CD14-positive monocyte (primary cell): ENCODE results near the gene MDM4. TPM values are rescaled to one million over a fixed set of nuclear protein-coding genes. Genes with fewer than 3 reads are reported as not detected.

Source experiments
- DNase-seq, 3 donors: peaks; one replicate each; pipeline ENCODE4 v3.0.0-alpha.2; 2011 to 2022
- H2AFZ ChIP-seq: 2 replicates; pipeline ENCODE4 v1.6.0; 2012; ENCODE audit warnings: mild to moderate bottlenecking, low read depth, low read length, inconsistent platforms; ENCODE audit not compliant: insufficient read depth, poor library complexity, severe bottlenecking
- H3K27ac ChIP-seq, 2 donors: 1 replicate in 1 of 2; 2 replicates in 1 of 2; pipeline ENCODE4 v1.5.1; 2012 to 2013; ENCODE audit warnings: low read length in 2 of 2, control low read depth in 1 of 2, inconsistent platforms in 1 of 2, low read depth in 1 of 2, mild to moderate bottlenecking in 1 of 2
- H3K27me3 ChIP-seq, 2 donors: one replicate each; pipeline versions ENCODE4 v1.6.0 to v1.6.1; 2011 to 2013; ENCODE audit warnings: low read length in 2 of 2; ENCODE audit not compliant: control insufficient read depth in 2 of 2, insufficient read depth in 2 of 2
- H3K36me3 ChIP-seq, 2 donors: replicated peaks in 1 of 2; 1 replicate in 1 of 2; 2 replicates in 1 of 2; pipeline versions ENCODE4 v1.5.1 to v1.6.1; 2012 to 2013; ENCODE audit warnings: low read length in 2 of 2, control low read depth in 1 of 2, inconsistent platforms in 1 of 2, mild to moderate bottlenecking in 1 of 2; ENCODE audit not compliant: insufficient read depth in 2 of 2, control insufficient read depth in 1 of 2
- H3K4me1 ChIP-seq, 2 donors: 1 replicate in 1 of 2; 2 replicates in 1 of 2; pipeline versions ENCODE4 v1.5.1 to v1.6.1; 2012 to 2013; ENCODE audit warnings: low read length in 2 of 2, control low read depth in 1 of 2, inconsistent platforms in 1 of 2, mild to moderate bottlenecking in 1 of 2, moderate library complexity in 1 of 2; ENCODE audit not compliant: insufficient read depth in 2 of 2, control insufficient read depth in 1 of 2
- H3K4me2 ChIP-seq: replicated peaks from 2 replicates; pipeline ENCODE3; 2012; ENCODE audit warnings: low read length, moderate library complexity, mild to moderate bottlenecking; ENCODE audit not compliant: poor library complexity, severe bottlenecking; ENCODE audit errors: extremely low read depth
- H3K4me3 ChIP-seq, 3 experiments: fragments of 200-600 bp in 1 of 3; sonication (generic) in 1 of 3; replicated peaks in 1 of 3; 1 replicate in 2 of 3; 2 replicates in 1 of 3; pipeline ENCODE4 v1.5.1; 2011 to 2013; ENCODE audit warnings: low read length in 3 of 3, mild to moderate bottlenecking in 3 of 3, control low read depth in 2 of 3, low read depth in 2 of 3, inconsistent platforms in 1 of 3, moderate library complexity in 1 of 3
- H3K79me2 ChIP-seq: 2 replicates; pipeline ENCODE4 v1.6.0; 2012; ENCODE audit warnings: mild to moderate bottlenecking, control low read depth, inconsistent platforms, low read length, moderate library complexity; ENCODE audit not compliant: insufficient read depth
- H3K9ac ChIP-seq: 2 replicates; pipeline ENCODE4 v1.6.0; 2017; ENCODE audit warnings: low read length, mild to moderate bottlenecking; ENCODE audit not compliant: insufficient read depth, poor library complexity, severe bottlenecking
- H3K9me3 ChIP-seq, 2 donors: replicated peaks in 1 of 2; 1 replicate in 1 of 2; 2 replicates in 1 of 2; pipeline versions ENCODE4 v1.5.1 to v1.6.1; 2012 to 2013; ENCODE audit warnings: low read length in 2 of 2, control low read depth in 1 of 2; ENCODE audit not compliant: control insufficient read depth in 1 of 2, insufficient read depth in 1 of 2
- H4K20me1 ChIP-seq: 2 replicates; pipeline ENCODE4 v1.6.0; 2012; ENCODE audit warnings: mild to moderate bottlenecking, low read length, control low read depth, moderate library complexity; ENCODE audit not compliant: insufficient read depth
- H3K27ac Mint-ChIP-seq, 7 donors: one replicate each; pipeline ENCODE4 v1.8.0; 2020; ENCODE audit warnings: mild to moderate bottlenecking in 7 of 7, mixed read lengths in 7 of 7, moderate library complexity in 6 of 7, inconsistent platforms in 2 of 7
- H3K27me3 Mint-ChIP-seq, 3 donors: one replicate each; pipeline ENCODE4 v1.8.0; 2021 to 2022; ENCODE audit warnings: low read depth in 3 of 3, mild to moderate bottlenecking in 3 of 3, mixed read lengths in 3 of 3, moderate library complexity in 3 of 3, inconsistent platforms in 1 of 3
- H3K36me3 Mint-ChIP-seq, 2 donors: one replicate each; pipeline ENCODE4 v1.8.0; 2020; ENCODE audit warnings: mixed read lengths in 2 of 2, inconsistent platforms in 1 of 2, mild to moderate bottlenecking in 1 of 2
- H3K4me1 Mint-ChIP-seq: one replicate; pipeline ENCODE4 v1.8.0; 2020; ENCODE audit warnings: mild to moderate bottlenecking, mixed read lengths
- H3K4me3 Mint-ChIP-seq, 2 donors: one replicate each; pipeline ENCODE4 v1.8.0; 2020; ENCODE audit warnings: mild to moderate bottlenecking in 2 of 2, mixed read lengths in 2 of 2, moderate library complexity in 1 of 2
- H3K9me3 Mint-ChIP-seq, 7 donors: one replicate each; pipeline ENCODE4 v1.8.0; 2020 to 2022; ENCODE audit warnings: mixed read lengths in 7 of 7, mild to moderate bottlenecking in 6 of 7, moderate library complexity in 6 of 7, inconsistent platforms in 2 of 7
- WGBS: methylation state at CpG from one replicate; pipeline ENCODE4 v1.1.5; 2013; ENCODE audit warnings: missing lambda C conversion rate; ENCODE audit not compliant: insufficient coverage; 5-methylcytosine and 5-hydroxymethylcytosine counted together
- intact Hi-C, 2 donors: fragments of 100-400 bp; cut with micrococcal nuclease; formaldehyde crosslinking; loops; one replicate each; pipeline versions ENCODE4 v1.15.0 to v1.15.1; 2023
- polyA plus RNA-seq, 3 donors: library from polyadenylated mRNA; depleted of rRNA in 1 of 3; unstranded in 2 of 3; stranded (reverse) in 1 of 3; fragments of 300-500 nt in 2 of 3; fragments of >200 nt in 1 of 3; fragmentation: Illumina TruSeq in 2 of 3; gene quantifications; 1 replicate in 2 of 3; 2 replicates in 1 of 3; pipeline ENCODE4 v1.2.3, GENCODE V29; 2012 to 2021
- TF ChIP-seq, protein P1 (sequence below): fragments of 200-600 bp; IDR thresholded peaks from one replicate; pipeline ENCODE4 v1.8.0; 2022; ENCODE audit warnings: antibody characterized with exemption, mild to moderate bottlenecking

Gene MDM4
- polyA plus RNA-seq, 3 donors: 7.8 to 37.0 (median 10.2) TPM

DNA sequence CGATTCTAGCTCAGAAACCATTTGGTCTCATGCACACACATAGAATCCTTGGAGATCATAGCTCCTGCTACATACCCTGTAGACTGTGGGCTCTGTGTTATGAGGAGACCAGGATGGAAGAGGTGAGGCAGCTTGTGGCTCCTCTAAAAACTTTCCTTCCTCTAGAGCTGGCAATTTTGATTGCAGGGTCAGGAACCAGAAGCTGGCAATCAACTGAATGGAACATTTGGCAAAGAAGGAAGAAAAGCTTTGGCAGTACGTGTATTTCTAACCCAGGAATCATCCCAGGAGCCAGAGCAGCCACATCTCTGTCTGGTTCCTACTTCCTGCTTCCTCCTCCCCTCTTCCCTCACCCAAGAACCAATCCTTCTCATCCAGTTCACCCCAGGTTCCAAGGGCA, 37.3 kb upstream of the MDM4 start:
- intact Hi-C loops: no loop called here
- Histone ChIP-seq H3K4me1 (peaks cover 18 to 30% of the 10 kb centered on the region in 2 donors), H4K20me1 (no peaks in the 10 kb centered on the region), H3K36me3 (no peaks in the 10 kb centered on the region), H3K9ac (no peak overlapping the region), H3K4me3 (no peak overlapping the region), H3K27me3 (no peaks in the 10 kb centered on the region), H3K79me2 (no peaks in the 10 kb centered on the region), H3K4me2 (no peak overlapping the region), H2AFZ (no peak overlapping the region), H3K27ac (no peak overlapping the region), H3K9me3 (no peaks in the 10 kb centered on the region)
- Mint-ChIP-seq H3K9me3 (peaks cover 0 to 1% (median 0%) of the 10 kb centered on the region in 7 donors), H3K4me3 (no peak overlapping the region), H3K27me3 (peaks cover 0 to 5% (median 2%) of the 10 kb centered on the region in 3 donors), H3K4me1 (peaks cover 58% of the 10 kb centered on the region), H3K27ac (no peak overlapping the region), H3K36me3 (no peaks in the 10 kb centered on the region)
- TF ChIP-seq, protein P1, sequence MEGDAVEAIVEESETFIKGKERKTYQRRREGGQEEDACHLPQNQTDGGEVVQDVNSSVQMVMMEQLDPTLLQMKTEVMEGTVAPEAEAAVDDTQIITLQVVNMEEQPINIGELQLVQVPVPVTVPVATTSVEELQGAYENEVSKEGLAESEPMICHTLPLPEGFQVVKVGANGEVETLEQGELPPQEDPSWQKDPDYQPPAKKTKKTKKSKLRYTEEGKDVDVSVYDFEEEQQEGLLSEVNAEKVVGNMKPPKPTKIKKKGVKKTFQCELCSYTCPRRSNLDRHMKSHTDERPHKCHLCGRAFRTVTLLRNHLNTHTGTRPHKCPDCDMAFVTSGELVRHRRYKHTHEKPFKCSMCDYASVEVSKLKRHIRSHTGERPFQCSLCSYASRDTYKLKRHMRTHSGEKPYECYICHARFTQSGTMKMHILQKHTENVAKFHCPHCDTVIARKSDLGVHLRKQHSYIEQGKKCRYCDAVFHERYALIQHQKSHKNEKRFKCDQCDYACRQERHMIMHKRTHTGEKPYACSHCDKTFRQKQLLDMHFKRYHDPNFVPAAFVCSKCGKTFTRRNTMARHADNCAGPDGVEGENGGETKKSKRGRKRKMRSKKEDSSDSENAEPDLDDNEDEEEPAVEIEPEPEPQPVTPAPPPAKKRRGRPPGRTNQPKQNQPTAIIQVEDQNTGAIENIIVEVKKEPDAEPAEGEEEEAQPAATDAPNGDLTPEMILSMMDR: no peak
- DNase-seq: no peak
- 100% methylated on average over 1 of the region's 2 CpGs for WGBS

DNA sequence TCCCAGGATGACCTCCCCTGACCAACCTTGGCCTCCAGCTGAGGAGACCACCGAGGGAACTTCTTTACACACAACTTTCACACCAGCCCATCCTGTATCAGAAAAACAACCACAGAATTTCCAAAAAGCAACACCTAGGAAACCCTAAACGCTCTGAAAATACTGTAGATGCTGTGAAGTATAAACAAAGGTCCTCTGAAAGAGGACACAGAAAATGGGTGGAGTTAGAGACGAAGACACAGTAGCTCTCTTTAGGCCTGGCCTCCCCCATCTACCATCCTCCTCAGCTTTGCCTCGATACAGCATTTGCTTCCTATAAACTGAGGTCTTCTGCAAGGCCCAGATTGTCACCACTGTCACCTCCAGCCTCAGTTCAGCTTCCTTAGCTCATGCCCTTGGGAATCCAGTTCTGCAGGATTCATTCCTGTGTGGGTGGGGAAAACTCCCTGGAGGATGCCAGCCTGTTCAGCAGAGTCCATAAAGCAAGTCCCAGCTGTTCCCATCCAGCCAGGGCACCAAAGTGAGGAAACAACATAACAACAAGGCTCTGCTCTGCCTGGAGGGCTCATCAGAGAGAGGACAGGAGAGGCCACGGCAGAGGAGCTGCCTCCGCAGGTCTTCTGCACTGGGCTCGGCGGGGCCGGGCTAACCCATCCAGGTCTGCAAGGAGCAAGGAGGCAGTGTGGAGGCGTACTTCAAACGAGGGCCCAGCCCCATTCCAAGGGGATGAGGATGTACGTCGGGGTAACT, 36.6 kb upstream of the MDM4 start:
- DNase-seq: no peak
- Histone ChIP-seq H3K9me3 (no peaks in the 10 kb centered on the region), H3K4me1 (peaks cover 20 to 30% of the 10 kb centered on the region in 2 donors), H3K4me3 (no peak overlapping the region), H3K79me2 (no peaks in the 10 kb centered on the region), H3K36me3 (no peaks in the 10 kb centered on the region), H2AFZ (no peak overlapping the region), H3K4me2 (no peak overlapping the region), H3K27ac (no peak overlapping the region), H3K9ac (no peak overlapping the region), H4K20me1 (no peaks in the 10 kb centered on the region), H3K27me3 (no peaks in the 10 kb centered on the region)
- peak overlapping the region in 2 of 7 donors; percentile 23 to 58 for H3K27ac Mint-ChIP-seq
- TF ChIP-seq, protein P1: no peak
- no peaks in the 10 kb centered on the region for H3K36me3 Mint-ChIP-seq
- WGBS: 85% methylated on average over 9 of the region's 13 CpGs
- peaks cover 60% of the 10 kb centered on the region for H3K4me1 Mint-ChIP-seq
- peaks cover 0 to 4% (median 2%) of the 10 kb centered on the region in 3 donors for H3K27me3 Mint-ChIP-seq
- intact Hi-C loops: no loop called here
- no peak overlapping the region for H3K4me3 Mint-ChIP-seq
- H3K9me3 Mint-ChIP-seq: peaks cover 0 to 1% (median 0%) of the 10 kb centered on the region in 7 donors
